ENCODE data around the gene HMMR.

DNA sequence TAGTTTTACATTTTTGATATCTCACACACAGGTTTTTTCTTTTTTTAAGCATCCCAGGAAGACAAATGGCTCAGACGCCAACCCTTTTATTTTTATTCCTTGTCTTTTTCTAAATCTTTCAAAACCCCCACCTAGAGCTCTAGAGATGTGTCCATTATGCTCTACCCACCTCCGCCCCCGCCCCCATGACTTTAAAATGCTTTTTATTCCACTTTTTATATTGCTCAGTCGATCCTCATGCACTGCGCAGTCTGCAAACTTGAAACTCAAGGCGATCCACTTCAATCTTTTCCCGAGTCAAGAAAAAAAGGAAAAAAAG, 44.6 kb downstream of the HMMR start:
- TF ChIP-seq POLR2A (IDR thresholded peaks at IDR 0.05; ENCODE audit: low read depth, low read length), result no peak
- no peak for TF ChIP-seq TAF1 (IDR thresholded peaks at IDR 0.05; ENCODE audit: low read depth, low read length)
- no peak for TF ChIP-seq POLR2AphosphoS5 (IDR thresholded peaks at IDR 0.05; ENCODE audit: low read depth, low read length)

Measured in GM12891 (cell line).